KMS-11 (cell line): Measurements from ENCODE around the gene ZDHHC9.

ENCODE experiments used
- H2AFZ ChIP-seq: fragments of 200-600 bp; sonication (generic); 2 replicates; pipeline ENCODE4 v1.6.1; 2016; ENCODE audit warnings: antibody characterized with exemption, mixed run types, low read depth
- H3K27ac ChIP-seq: fragments of 200-600 bp; sonication (generic); 2 replicates; pipeline ENCODE4 v1.6.1; 2016; ENCODE audit warnings: mild to moderate bottlenecking, mixed run types
- H3K27me3 ChIP-seq: fragments of 200-600 bp; sonication (generic); 2 replicates; pipeline ENCODE4 v1.6.1; 2017; ENCODE audit warnings: mild to moderate bottlenecking, low read depth, mixed run types, moderate library complexity; ENCODE audit not compliant: insufficient read depth
- H3K36me3 ChIP-seq: fragments of 200-600 bp; sonication (generic); 2 replicates; pipeline ENCODE4 v1.6.1; 2017; ENCODE audit warnings: mild to moderate bottlenecking, mixed run types; ENCODE audit not compliant: insufficient read depth
- H3K4me1 ChIP-seq: fragments of 200-600 bp; sonication (generic); 2 replicates; pipeline ENCODE4 v1.6.1; 2016; ENCODE audit warnings: mild to moderate bottlenecking, low read depth, mixed run types; ENCODE audit not compliant: poor library complexity, severe bottlenecking
- H3K4me2 ChIP-seq: fragments of 200-600 bp; sonication (generic); 2 replicates; pipeline ENCODE4 v1.7.0; 2016; ENCODE audit warnings: mild to moderate bottlenecking, mixed run types
- H3K4me3 ChIP-seq: fragments of 200-600 bp; sonication (generic); IDR thresholded peaks from 2 replicates; pipeline ENCODE4 v1.6.1; 2017; ENCODE audit warnings: low read depth, low read length, mixed read lengths; ENCODE audit not compliant: insufficient read depth
- H3K79me2 ChIP-seq: fragments of 200-600 bp; sonication (generic); 2 replicates; pipeline ENCODE4 v1.6.1; 2016; ENCODE audit warnings: low read depth, mixed run types; ENCODE audit not compliant: insufficient read depth
- H3K9ac ChIP-seq: fragments of 200-600 bp; sonication (generic); 2 replicates; pipeline ENCODE4 v1.6.1; 2016; ENCODE audit warnings: mild to moderate bottlenecking, mixed run types
- H4K20me1 ChIP-seq: fragments of 200-600 bp; sonication (generic); 2 replicates; pipeline ENCODE4 v1.6.1; 2016; ENCODE audit warnings: mild to moderate bottlenecking, mixed run types; ENCODE audit not compliant: insufficient read depth
- TF ChIP-seq, protein P1 (sequence below): fragments of 200-600 bp; sonication (generic); conservative IDR thresholded peaks from 2 replicates; pipeline ENCODE4 v1.6.1; 2017; ENCODE audit warnings: low read depth, mild to moderate bottlenecking, antibody characterized with exemption, low read length, moderate library complexity, mixed read lengths

The ZDHHC9 gene

DNA sequence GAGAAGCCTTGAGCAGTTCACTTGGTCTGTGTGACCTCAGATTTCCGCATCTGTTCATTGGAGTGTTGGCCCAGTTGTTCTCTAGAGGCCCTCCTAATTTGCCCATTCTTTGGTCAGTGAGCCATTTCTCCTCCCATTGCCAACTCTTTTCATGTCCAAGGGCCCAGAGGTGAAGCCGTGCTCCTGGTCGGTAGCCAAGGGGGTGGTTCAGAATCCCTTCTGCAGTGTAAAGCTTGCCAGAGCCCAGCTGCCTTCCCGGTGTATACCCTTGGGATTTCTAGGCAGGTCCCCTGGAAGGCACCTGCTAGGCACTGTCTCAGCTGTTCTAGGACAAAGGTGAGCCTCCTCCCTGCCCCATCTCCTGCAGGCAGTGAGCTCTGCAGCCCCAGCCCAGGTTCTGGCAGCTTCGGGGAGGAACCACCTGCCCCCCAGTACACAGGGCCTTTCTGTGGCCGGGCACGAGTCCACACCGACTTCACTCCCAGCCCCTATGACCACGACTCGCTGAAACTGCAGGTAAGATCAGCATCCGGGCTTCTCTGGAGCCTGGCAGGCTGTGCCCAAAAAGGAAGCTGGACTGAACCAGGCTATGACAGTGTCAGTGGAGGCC lies 51.6 kb downstream of the ZDHHC9 start:
- no peak overlapping the region for H2AFZ ChIP-seq
- TF ChIP-seq, protein P1, sequence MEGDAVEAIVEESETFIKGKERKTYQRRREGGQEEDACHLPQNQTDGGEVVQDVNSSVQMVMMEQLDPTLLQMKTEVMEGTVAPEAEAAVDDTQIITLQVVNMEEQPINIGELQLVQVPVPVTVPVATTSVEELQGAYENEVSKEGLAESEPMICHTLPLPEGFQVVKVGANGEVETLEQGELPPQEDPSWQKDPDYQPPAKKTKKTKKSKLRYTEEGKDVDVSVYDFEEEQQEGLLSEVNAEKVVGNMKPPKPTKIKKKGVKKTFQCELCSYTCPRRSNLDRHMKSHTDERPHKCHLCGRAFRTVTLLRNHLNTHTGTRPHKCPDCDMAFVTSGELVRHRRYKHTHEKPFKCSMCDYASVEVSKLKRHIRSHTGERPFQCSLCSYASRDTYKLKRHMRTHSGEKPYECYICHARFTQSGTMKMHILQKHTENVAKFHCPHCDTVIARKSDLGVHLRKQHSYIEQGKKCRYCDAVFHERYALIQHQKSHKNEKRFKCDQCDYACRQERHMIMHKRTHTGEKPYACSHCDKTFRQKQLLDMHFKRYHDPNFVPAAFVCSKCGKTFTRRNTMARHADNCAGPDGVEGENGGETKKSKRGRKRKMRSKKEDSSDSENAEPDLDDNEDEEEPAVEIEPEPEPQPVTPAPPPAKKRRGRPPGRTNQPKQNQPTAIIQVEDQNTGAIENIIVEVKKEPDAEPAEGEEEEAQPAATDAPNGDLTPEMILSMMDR = no peak
- H3K27me3 ChIP-seq = no peaks in the 10 kb centered on the region
- H3K27ac ChIP-seq = no peak overlapping the region
- no peaks in the 10 kb centered on the region for H3K36me3 ChIP-seq
- H3K79me2 ChIP-seq = no peaks in the 10 kb centered on the region
- H3K4me3 ChIP-seq = no peak overlapping the region
- H3K4me1 ChIP-seq = no peaks in the 10 kb centered on the region
- H4K20me1 ChIP-seq = no peaks in the 10 kb centered on the region
- no peak overlapping the region for H3K9ac ChIP-seq
- no peak overlapping the region for H3K4me2 ChIP-seq

DNA sequence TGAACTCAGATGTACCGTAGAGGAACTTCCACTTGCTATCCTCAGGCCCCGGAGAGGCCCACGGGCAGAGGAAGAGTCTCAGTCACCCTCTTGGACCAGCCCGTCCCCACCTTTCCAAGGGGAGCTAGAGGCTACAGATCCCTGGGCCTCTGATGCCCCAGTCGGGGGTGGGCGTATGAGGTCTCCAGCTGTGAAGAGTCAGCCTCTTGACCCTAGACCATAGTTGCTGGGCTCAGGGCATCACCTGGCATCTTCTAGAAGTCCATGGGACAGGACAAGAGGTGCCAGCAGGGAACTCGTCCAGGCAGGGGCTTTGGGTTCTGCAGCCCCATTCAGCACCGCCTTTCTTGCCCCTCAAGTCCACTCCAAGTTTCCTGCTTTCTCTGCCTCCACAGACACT lies 52.4 kb downstream of the ZDHHC9 start:
- Histone ChIP-seq H3K9ac (no peak overlapping the region), H3K4me1 (peaks cover 1% of the 10 kb centered on the region), H3K27me3 (no peaks in the 10 kb centered on the region), H3K4me2 (no peak overlapping the region), H3K79me2 (no peaks in the 10 kb centered on the region), H3K27ac (no peak overlapping the region), H4K20me1 (no peaks in the 10 kb centered on the region), H3K4me3 (no peak overlapping the region), H2AFZ (no peak overlapping the region), H3K36me3 (no peaks in the 10 kb centered on the region)
- TF ChIP-seq, protein P1 = no peak

DNA sequence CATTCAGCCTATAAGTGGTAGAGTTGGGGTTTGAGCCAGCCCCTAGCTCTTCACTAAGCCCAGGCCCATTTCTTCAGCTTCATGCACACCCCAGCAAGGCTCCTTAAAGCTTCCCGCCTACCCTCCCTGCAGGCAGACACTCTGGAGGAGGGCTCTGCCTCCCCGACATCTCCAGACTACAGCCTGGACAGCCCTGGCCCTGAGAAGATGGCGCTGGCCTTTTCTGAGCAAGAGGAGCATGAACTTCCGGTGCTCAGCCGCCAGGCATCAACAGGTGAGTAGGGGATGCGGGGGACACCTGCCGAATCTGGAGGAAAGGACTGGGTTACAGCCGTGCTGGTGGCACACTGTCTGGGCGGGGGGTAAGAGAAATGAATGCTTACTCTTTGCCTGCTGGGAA lies 52.9 kb downstream of the ZDHHC9 start:
- Histone ChIP-seq H3K9ac (no peak overlapping the region), H3K4me1 (peaks cover 3% of the 10 kb centered on the region), H3K27ac (no peak overlapping the region), H3K79me2 (no peaks in the 10 kb centered on the region), H3K4me3 (no peak overlapping the region), H4K20me1 (no peaks in the 10 kb centered on the region), H2AFZ (no peak overlapping the region), H3K36me3 (no peaks in the 10 kb centered on the region), H3K4me2 (no peak overlapping the region), H3K27me3 (no peaks in the 10 kb centered on the region)
- TF ChIP-seq, protein P1 = no peak

DNA sequence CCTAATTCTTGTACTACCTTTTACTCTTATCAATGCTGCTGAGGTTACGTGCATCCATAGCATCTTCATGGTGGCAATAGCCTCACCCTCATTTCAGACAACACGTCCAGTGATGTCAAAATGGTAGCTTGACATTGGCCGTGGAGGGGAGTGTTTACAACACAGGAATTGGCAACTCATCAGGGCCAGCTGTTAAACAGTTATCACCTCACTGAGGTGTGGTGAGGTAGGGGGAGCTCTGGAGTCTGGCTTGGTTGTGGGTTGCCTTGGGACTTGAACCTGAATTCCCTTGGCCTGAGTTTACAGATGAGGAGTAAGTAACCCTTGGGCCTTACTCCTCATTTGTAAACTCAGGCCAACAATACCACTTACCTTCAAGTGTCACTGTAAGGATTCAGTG lies 53.5 kb downstream of the ZDHHC9 start:
- Histone ChIP-seq H3K36me3 (no peaks in the 10 kb centered on the region), H3K9ac (no peak overlapping the region), H3K27me3 (no peaks in the 10 kb centered on the region), H4K20me1 (no peaks in the 10 kb centered on the region), H2AFZ (no peak overlapping the region), H3K4me3 (no peak overlapping the region), H3K27ac (no peak overlapping the region), H3K4me1 (peaks cover 3% of the 10 kb centered on the region), H3K79me2 (no peaks in the 10 kb centered on the region), H3K4me2 (no peak overlapping the region)
- TF ChIP-seq, protein P1 = no peak
